GM12878 (cell line): ENCODE measurements around the gene RNFT2. TPM values are rescaled to one million over a fixed set of nuclear protein-coding genes. Genes with fewer than 3 reads are reported as not detected.
A peak's percentile ranks its signal among the peaks of the same experiment; 100 is the strongest.

Experiments used
- ATAC-seq: fragments of 200-7000 bp; cut with Tn5 transposase; 3 replicates; pipeline ENCODE4 v1.9.1; 2020; ENCODE audit warnings: mild to moderate bottlenecking, moderate library complexity
- BruUV-seq: library from RNA; stranded (reverse); fragments of 400-500 nt; replicated peaks from 2 replicates; lab custom pipeline; 2021; lab: Mats Ljungman, UMichigan
- CTCF ChIA-PET: fragments of 300-600 bp; sonication (Branson Sonifier 250); formaldehyde crosslinking; extraction: SDS; loops from one replicate; lab custom pipeline; 2021; ENCODE audit warnings: inconsistent platforms; lab: Yijun Ruan, JAX
- POLR2A ChIA-PET: fragments of 350-600 bp; formaldehyde crosslinking; extraction: SDS; loops from one replicate; lab custom pipeline; 2021; ENCODE audit warnings: inconsistent platforms; lab: Charles Lee
- RAD21 ChIA-PET: fragments of 300-600 bp; sonication (Branson Sonifier 250); formaldehyde crosslinking; loops from one replicate; lab custom pipeline; 2023; ENCODE audit warnings: antibody characterized with exemption; ENCODE audit not compliant: unreplicated experiment; lab: Charles Lee
- SMC1A ChIA-PET: fragments of 300-600 bp; sonication (Branson Sonifier 250); formaldehyde crosslinking; loops from one replicate; lab custom pipeline; 2023; ENCODE audit not compliant: unreplicated experiment, uncharacterized antibody; lab: Charles Lee
- DNase-seq: peaks from one replicate; pipeline ENCODE4 v3.0.0-alpha.2; 2011; ENCODE audit warnings: low read depth, low spot score
- FAIRE-seq: peaks from 3 replicates; lab custom pipeline; 2011; peaks lifted over from hg19 to GRCh38; lab: Jason Lieb, UNC
- H2AFZ ChIP-seq: 2 replicates; pipeline ENCODE4 v1.6.0; 2011; ENCODE audit warnings: low read depth, low read length, control low read depth; ENCODE audit not compliant: control insufficient read depth
- H3K27ac ChIP-seq: 2 replicates; pipeline ENCODE4 v1.5.1; 2011; ENCODE audit warnings: control low read depth; ENCODE audit not compliant: control insufficient read depth, insufficient read depth
- H3K27me3 ChIP-seq, 2 experiments: replicated peaks in 1 of 2; 2 replicates each; pipeline versions ENCODE4 v1.6.0 to v1.6.1; 2011; ENCODE audit warnings: low read length in 1 of 2; ENCODE audit not compliant: control insufficient read depth in 2 of 2, insufficient read depth in 2 of 2
- H3K36me3 ChIP-seq, 2 experiments: 2 replicates each; pipeline ENCODE4 v1.5.1; 2011; ENCODE audit warnings: low read length in 1 of 2; ENCODE audit not compliant: control insufficient read depth in 2 of 2, insufficient read depth in 2 of 2
- H3K4me1 ChIP-seq: 2 replicates; pipeline ENCODE4 v1.6.1; 2011; ENCODE audit warnings: mild to moderate bottlenecking, low read length, moderate library complexity, mixed read lengths; ENCODE audit not compliant: control insufficient read depth, insufficient read depth
- H3K4me2 ChIP-seq: 2 replicates; pipeline ENCODE4 v1.6.0; 2011; ENCODE audit warnings: control low read depth; ENCODE audit not compliant: control insufficient read depth, insufficient read depth
- H3K4me3 ChIP-seq: fragments of 200-600 bp; sonication (generic); 2 replicates; pipeline ENCODE4 v1.5.1; 2016
- H3K79me2 ChIP-seq: 2 replicates; pipeline ENCODE4 v1.6.0; 2011; ENCODE audit warnings: low read length; ENCODE audit not compliant: control insufficient read depth, insufficient read depth
- H3K9ac ChIP-seq: 2 replicates; pipeline ENCODE4 v1.8.0; 2011; ENCODE audit warnings: low read length, control low read depth, mixed read lengths; ENCODE audit not compliant: control insufficient read depth, insufficient read depth
- H3K9me3 ChIP-seq: replicated peaks from 3 replicates; pipeline ENCODE4 v1.5.1; 2011; ENCODE audit warnings: mild to moderate bottlenecking, low read length; ENCODE audit not compliant: control insufficient read depth, insufficient read depth
- H4K20me1 ChIP-seq: 2 replicates; pipeline ENCODE4 v1.6.0; 2011; ENCODE audit not compliant: control insufficient read depth, insufficient read depth
- BACH1 ChIP-seq: fragments of 450-650 bp; IDR thresholded peaks from 2 replicates; pipeline ENCODE4 v1.6.1; 2017; ENCODE audit warnings: mild to moderate bottlenecking, borderline replicate concordance
- CREB1 ChIP-seq: IDR thresholded peaks from 2 replicates; pipeline ENCODE4 v1.6.1; 2012; ENCODE audit warnings: low read depth, mild to moderate bottlenecking, inconsistent platforms
- RAD21 ChIP-seq: IDR thresholded peaks from 2 replicates; pipeline ENCODE4 v1.6.1; 2011; ENCODE audit warnings: mild to moderate bottlenecking, low read depth, low read length, moderate library complexity; ENCODE audit not compliant: insufficient read depth
- SMC3 ChIP-seq: IDR thresholded peaks from 2 replicates; pipeline ENCODE4 v1.6.1; 2011; ENCODE audit warnings: low read length, improper control_type of control experiment, borderline replicate concordance
- WGBS: methylation state at CpG from one replicate; pipeline ENCODE4 v1.1.6; 2016; ENCODE audit warnings: low lambda C conversion rate; ENCODE audit not compliant: insufficient replicate concordance, insufficient coverage; ENCODE audit errors: missing lambda C conversion rate; 5-methylcytosine and 5-hydroxymethylcytosine counted together
- in situ Hi-C: fragments of 300-500 bp; cut with MboI; formaldehyde crosslinking; loops from 9 replicates; pipeline ENCODE4 v1.14.3; 2018; ENCODE audit warnings: mixed read lengths
- intact Hi-C: fragments of 100-400 bp; cut with micrococcal nuclease; formaldehyde crosslinking; loops from one replicate; pipeline ENCODE4 v1.14.2; 2022; ENCODE audit not compliant: unreplicated experiment
- polyA plus RNA-seq, 11 experiments: library from polyadenylated mRNA; depleted of rRNA in 4 of 11; unstranded in 6 of 11; stranded (reverse) in 5 of 11; fragments of >200 nt; fragmentation: Nextera tagmentation in 4 of 11; fragmentation: Illumina TruSeq in 1 of 11; extraction: Ambion mirVana in 4 of 11; extraction: Trizol in 1 of 11; gene quantifications; 1 replicate in 1 of 11; 2 replicates in 10 of 11; pipeline versions ENCODE4 v1.2.1 to v1.2.3, GENCODE V29; 2011 to 2016; ENCODE audit warnings: inconsistent platforms in 2 of 11, missing spikeins in 2 of 11, low read depth in 1 of 11
- total RNA-seq, 4 experiments: library from RNA; depleted of rRNA in 3 of 4; stranded (reverse); fragments of >200 nt in 3 of 4; fragmentation: Illumina TruSeq in 1 of 4; extraction: Trizol in 1 of 4; gene quantifications; 2 replicates each; pipeline versions ENCODE4 v1.2.1 to v1.2.3, GENCODE V29; 2013 to 2021
- TF ChIP-seq, protein P1 (sequence below), 3 experiments: IDR thresholded peaks in 2 of 3; conservative IDR thresholded peaks in 1 of 3; 2 replicates each; pipeline ENCODE4 v1.5.1; 2011; ENCODE audit warnings: low read depth in 3 of 3, low read length in 3 of 3, mild to moderate bottlenecking in 3 of 3, control low read depth in 2 of 3, moderate library complexity in 2 of 3, inconsistent platforms in 1 of 3, mixed read lengths in 1 of 3; ENCODE audit not compliant: control insufficient read depth in 2 of 3, insufficient read depth in 1 of 3; ENCODE audit errors: extremely low read depth in 1 of 3

The RNFT2 gene
- total and polyA plus RNA-seq, 10 of the 15 experiments (the other 5 are each of a cell fraction or from before 2014, with no cell fraction given), result 2.5 to 17.3 (median 9.7) TPM

- DNase-seq (no peak), FAIRE-seq (no peak)
- ChIA-PET RAD21 (interaction anchor here (0.7 kb wide), 1 partner anchor 97 kb away, joined by 3 read pairs; no protein-coding TSS in a partner anchor), CTCF (interaction anchor here (0.6 to 1.9 kb wide), 4 partner anchors 21 to 468 kb away, joined by 3 to 7 read pairs (median 4); no protein-coding TSS in a partner anchor)
- peaks cover 6 to 19% of the 10 kb centered on the region in 2 experiments for H3K27me3 ChIP-seq
- WGBS, result 64% methylated on average over 7 of the region's 7 CpGs
- no peaks in the 10 kb centered on the region for H3K9me3 ChIP-seq
- BruUV-seq, result no TSS peak
- no peak overlapping the region for H3K27ac ChIP-seq
- H3K4me2 ChIP-seq, result no peak overlapping the region
- no peaks in the 10 kb centered on the region for H4K20me1 ChIP-seq
- H3K4me3 ChIP-seq, result no peak overlapping the region
- intact Hi-C loops, result loop anchor here (2.0 to 5.0 kb wide), 6 partner anchors 75 to 555 kb away; partner anchors contain the start of genes MAP1LC3B2 and MED13L
- TF ChIP-seq CREB1, result no peak
- no peak for TF ChIP-seq BACH1
- TF ChIP-seq RAD21, result peak; percentile 78
- peak; percentile 36; the same call in 1 of the 2 replicates for TF ChIP-seq SMC3
- TF ChIP-seq, protein P1, sequence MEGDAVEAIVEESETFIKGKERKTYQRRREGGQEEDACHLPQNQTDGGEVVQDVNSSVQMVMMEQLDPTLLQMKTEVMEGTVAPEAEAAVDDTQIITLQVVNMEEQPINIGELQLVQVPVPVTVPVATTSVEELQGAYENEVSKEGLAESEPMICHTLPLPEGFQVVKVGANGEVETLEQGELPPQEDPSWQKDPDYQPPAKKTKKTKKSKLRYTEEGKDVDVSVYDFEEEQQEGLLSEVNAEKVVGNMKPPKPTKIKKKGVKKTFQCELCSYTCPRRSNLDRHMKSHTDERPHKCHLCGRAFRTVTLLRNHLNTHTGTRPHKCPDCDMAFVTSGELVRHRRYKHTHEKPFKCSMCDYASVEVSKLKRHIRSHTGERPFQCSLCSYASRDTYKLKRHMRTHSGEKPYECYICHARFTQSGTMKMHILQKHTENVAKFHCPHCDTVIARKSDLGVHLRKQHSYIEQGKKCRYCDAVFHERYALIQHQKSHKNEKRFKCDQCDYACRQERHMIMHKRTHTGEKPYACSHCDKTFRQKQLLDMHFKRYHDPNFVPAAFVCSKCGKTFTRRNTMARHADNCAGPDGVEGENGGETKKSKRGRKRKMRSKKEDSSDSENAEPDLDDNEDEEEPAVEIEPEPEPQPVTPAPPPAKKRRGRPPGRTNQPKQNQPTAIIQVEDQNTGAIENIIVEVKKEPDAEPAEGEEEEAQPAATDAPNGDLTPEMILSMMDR (IDR thresholded peaks at IDR 0.05 in 2 of 3, conservative IDR thresholded peaks at IDR 0.05 in 1 of 3; ENCODE audit: control insufficient read depth in 2 of 3, extremely low read depth in 1 of 3, insufficient read depth in 1 of 3, low read depth in 3 of 3, low read length in 3 of 3), result peak; percentile 31 to 51 (median 39); a peak in 4 of 6 replicates
- TF ChIP-seq, all 136 proteins: peak for 3
- no peaks in the 10 kb centered on the region for H3K36me3 ChIP-seq
- in situ Hi-C loops, result no loop called here
- no peak overlapping the region for H3K9ac ChIP-seq
- no peak overlapping the region for H2AFZ ChIP-seq
- peak; percentile 85 for ATAC-seq
- ChIA-PET SMC1A (interaction anchor here (2.1 kb wide), 1 partner anchor 557 kb away, joined by 5 read pairs; no protein-coding TSS in a partner anchor), POLR2A (interaction anchor here (0.5 to 0.7 kb wide), 2 partner anchors 91 to 138 kb away, joined by 4 read pairs; no protein-coding TSS in a partner anchor)
- no peaks in the 10 kb centered on the region for H3K79me2 ChIP-seq
- H3K4me1 ChIP-seq, result peaks cover 13% of the 10 kb centered on the region
Measured at GRCh38 chr12:116697305-116697704, 40.8 kb upstream of the RNFT2 start.
